Naive B cell (primary cell): ENCODE data around the gene LRG1. TPM values are rescaled to one million over a fixed set of nuclear protein-coding genes. Genes with fewer than 3 reads are reported as not detected.
A peak's percentile ranks its signal among the peaks of the same experiment; 100 is the strongest.

Experiments
- ATAC-seq, 2 donors: fragments of 150-1000 bp; cut with Tn5 transposase; 2 replicates each; pipeline ENCODE4 v1.10.0; 2021; ENCODE audit warnings: low read depth in 2 of 2, mild to moderate bottlenecking in 2 of 2, moderate library complexity in 2 of 2
- DNase-seq: peaks from one replicate; pipeline ENCODE4 v3.0.0; 2022
- H3K27ac Mint-ChIP-seq, 6 donors: one replicate each; pipeline ENCODE4 v1.8.0; 2020 to 2022; ENCODE audit warnings: mild to moderate bottlenecking in 6 of 6, mixed read lengths in 6 of 6, moderate library complexity in 5 of 6, inconsistent platforms in 2 of 6
- H3K27me3 Mint-ChIP-seq, 3 donors: one replicate each; pipeline ENCODE4 v1.8.0; 2021 to 2022; ENCODE audit warnings: mixed read lengths in 3 of 3, mild to moderate bottlenecking in 1 of 3
- H3K36me3 Mint-ChIP-seq, 2 donors: one replicate each; pipeline ENCODE4 v1.8.0; 2020 to 2022; ENCODE audit warnings: mixed read lengths in 2 of 2, inconsistent platforms in 1 of 2, mild to moderate bottlenecking in 1 of 2
- H3K4me1 Mint-ChIP-seq, 3 donors: one replicate each; pipeline ENCODE4 v1.8.0; 2020 to 2022; ENCODE audit warnings: mixed read lengths in 3 of 3, inconsistent platforms in 1 of 3, mild to moderate bottlenecking in 1 of 3, moderate library complexity in 1 of 3
- H3K4me3 Mint-ChIP-seq, 8 donors: one replicate each; pipeline ENCODE4 v1.8.0; 2020 to 2022; ENCODE audit warnings: mild to moderate bottlenecking in 8 of 8, mixed read lengths in 8 of 8, moderate library complexity in 8 of 8, inconsistent platforms in 2 of 8
- H3K9me3 Mint-ChIP-seq, 7 donors: one replicate each; pipeline ENCODE4 v1.8.0; 2020 to 2022; ENCODE audit warnings: mixed read lengths in 7 of 7, mild to moderate bottlenecking in 5 of 7, inconsistent platforms in 2 of 7, moderate library complexity in 1 of 7
- polyA plus RNA-seq, 6 donors: library from polyadenylated mRNA; unstranded; fragments of 300-500 nt; fragmentation: Illumina TruSeq; gene quantifications; one replicate each; pipeline ENCODE4 v1.2.3, GENCODE V29; 2021; ENCODE audit warnings: low read depth in 6 of 6

The LRG1 gene
- polyA plus RNA-seq, 6 donors from 2014 or later = 0.12 to 0.58 (median 0.25) TPM; not detected in 3

DNA sequence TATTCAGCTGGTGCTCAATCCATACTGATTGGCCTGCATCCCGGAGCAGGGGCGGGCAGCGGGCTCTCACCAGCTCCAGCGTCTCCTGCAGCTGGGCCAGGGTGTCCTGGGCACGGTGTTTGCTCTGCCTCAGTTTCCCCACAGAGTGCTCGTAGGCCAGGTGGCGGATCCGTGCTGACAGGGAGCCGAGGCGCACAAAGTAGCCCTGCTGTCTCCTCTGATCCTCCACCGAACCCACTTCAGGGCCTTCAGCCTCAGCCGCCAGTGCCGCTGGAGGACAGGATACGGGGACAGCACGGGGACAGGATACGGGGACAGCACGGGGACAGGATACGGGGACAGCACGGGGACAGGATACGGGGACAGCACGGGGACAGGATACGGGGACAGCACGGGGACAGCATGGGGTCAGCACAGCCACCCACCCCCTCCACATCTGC, 14.3 kb downstream of the LRG1 start:
- DNase-seq = no peak
- Mint-ChIP-seq H3K27me3 (peaks cover 0 to 4% (median 0%) of the 10 kb centered on the region in 3 donors), H3K4me1 (no peaks in the 10 kb centered on the region), H3K36me3 (no peaks in the 10 kb centered on the region), H3K27ac (peak overlapping the region in 1 of 6 donors; percentile 33), H3K9me3 (no peaks in the 10 kb centered on the region), H3K4me3 (no peak overlapping the region)
- ATAC-seq = no peak

DNA sequence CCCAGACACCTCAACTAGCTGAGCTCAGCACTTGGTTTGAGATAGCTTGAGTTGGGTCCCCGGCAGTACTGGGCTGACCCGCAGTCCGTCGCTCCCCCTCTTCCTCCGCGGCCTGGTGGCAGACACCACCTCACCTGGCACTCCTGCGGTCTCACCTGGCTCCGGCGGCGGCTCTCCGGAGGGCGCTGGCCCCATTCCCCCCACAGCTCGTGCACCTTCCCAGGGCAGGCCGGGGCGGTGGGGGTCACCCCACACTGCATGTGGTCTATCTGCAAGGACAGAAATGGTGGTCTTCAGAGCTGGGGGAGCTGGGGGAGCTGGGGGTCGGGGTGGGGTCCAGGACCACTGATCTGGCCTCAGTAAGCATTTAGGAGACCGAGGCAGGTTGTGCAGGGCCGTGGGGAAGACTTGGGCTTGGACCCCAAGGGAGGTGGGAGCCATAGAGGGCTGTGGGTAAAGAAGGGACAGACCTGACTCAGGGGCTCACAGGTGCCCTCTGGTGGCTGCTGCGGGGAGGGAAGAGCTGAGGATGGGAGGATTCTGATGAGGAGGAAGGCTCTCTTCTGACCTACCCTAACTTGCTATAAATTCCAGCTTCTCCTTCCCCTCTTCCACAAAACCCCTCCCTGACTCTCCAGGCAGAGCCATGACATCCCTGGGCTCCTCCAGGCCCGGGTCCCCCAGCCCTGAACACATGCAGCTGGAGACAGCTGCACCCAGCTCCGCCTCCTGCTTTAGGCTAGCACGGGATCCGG, 14.9 kb downstream of the LRG1 start:
- Mint-ChIP-seq H3K4me1 (no peaks in the 10 kb centered on the region), H3K27me3 (peaks cover 0 to 4% (median 2%) of the 10 kb centered on the region in 3 donors), H3K4me3 (no peak overlapping the region), H3K36me3 (no peaks in the 10 kb centered on the region), H3K27ac (peak overlapping the region in 2 of 6 donors; percentile 33 to 54), H3K9me3 (peaks cover 0 to 2% (median 0%) of the 10 kb centered on the region in 7 donors)
- ATAC-seq = peak; percentile 72 to 79
- peak; percentile 43 for DNase-seq

DNA sequence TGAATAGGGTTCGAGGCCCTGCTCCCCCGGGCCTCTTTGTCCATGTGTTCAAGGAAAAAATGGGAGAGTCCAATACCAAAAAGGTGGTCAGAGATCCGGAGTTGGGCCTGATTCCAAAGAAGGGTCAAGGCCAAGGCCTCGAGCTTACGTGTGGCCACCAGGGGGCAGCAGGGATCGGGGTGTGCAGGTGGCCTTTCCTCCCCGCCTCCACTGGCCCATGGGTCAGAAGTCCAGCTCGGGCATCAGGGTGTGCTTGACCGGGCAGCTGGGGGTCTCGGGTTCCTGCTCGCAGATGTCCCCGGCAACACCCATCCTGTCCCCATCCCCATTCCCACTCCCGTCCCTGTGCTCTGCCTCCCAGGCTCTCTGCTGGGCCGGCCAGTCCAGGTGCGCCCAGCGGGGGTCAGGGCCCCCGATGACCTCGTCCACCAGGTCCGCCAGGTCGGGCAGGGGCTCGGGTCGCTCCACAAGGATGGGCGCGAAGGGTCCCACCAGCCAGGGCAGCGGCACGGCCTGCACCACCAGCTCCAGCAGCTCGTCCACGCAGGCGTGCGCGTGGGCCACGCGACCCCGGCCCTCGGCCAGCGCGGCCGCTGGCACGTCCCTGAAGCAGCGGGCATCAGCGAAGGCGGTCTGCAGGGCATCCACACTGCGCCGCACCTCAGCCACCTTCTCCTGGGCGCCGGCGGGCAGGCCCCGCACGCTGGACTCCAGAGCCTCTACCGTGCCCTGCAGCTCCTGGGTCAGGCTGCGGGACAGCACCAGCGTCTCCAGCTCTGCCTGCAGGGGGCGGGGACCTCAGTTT, 16.3 kb downstream of the LRG1 start:
- H3K4me1 Mint-ChIP-seq = no peaks in the 10 kb centered on the region
- ATAC-seq (no peak), DNase-seq (no peak)
- peaks cover 0 to 4% (median 0%) of the 10 kb centered on the region in 7 donors for H3K9me3 Mint-ChIP-seq
- H3K4me3 Mint-ChIP-seq = no peak overlapping the region
- H3K36me3 Mint-ChIP-seq = no peaks in the 10 kb centered on the region
- H3K27ac Mint-ChIP-seq = no peak overlapping the region
- H3K27me3 Mint-ChIP-seq = peaks cover 4 to 10% (median 5%) of the 10 kb centered on the region in 3 donors

DNA sequence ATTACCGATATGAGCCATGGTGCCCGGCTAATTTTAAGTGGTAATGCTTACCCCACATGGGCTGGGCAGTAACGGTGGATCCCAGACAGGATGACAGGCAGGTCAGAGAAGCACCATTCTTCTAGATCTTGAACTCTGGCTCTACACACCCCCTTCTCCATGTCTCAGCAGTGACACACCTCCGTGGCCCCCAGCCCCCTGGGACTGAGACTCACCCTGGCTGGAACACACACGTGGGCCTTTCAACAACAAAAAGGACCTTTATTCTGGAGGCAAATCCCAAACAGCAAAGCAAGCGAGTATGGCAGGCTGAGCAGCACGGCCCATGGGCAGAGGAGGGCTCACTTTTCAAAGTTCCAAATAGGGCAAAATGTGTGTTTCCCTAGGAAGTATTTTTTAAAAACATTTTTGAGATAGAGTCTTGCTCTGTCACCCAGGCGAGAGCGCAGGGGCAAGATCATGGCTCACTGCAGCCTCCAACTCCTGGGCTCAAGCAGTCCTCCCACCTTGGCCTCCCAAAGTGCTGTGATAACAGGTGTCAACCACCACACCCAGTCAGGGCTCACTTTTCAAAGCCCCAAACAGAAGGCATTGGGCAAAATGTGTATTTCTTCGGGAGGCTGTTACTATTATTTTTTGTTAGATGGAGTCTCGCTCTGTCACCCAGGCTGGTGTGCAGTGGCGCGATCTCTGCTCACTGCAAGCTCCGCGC, 17.4 kb downstream of the LRG1 start:
- no peak overlapping the region for H3K4me3 Mint-ChIP-seq
- H3K4me1 Mint-ChIP-seq = no peaks in the 10 kb centered on the region
- no peak for ATAC-seq
- H3K9me3 Mint-ChIP-seq = peaks cover 0 to 4% (median 0%) of the 10 kb centered on the region in 7 donors
- H3K27me3 Mint-ChIP-seq = peaks cover 4 to 11% (median 7%) of the 10 kb centered on the region in 3 donors
- no peak overlapping the region for H3K27ac Mint-ChIP-seq
- no peaks in the 10 kb centered on the region for H3K36me3 Mint-ChIP-seq
- no peak for DNase-seq

DNA sequence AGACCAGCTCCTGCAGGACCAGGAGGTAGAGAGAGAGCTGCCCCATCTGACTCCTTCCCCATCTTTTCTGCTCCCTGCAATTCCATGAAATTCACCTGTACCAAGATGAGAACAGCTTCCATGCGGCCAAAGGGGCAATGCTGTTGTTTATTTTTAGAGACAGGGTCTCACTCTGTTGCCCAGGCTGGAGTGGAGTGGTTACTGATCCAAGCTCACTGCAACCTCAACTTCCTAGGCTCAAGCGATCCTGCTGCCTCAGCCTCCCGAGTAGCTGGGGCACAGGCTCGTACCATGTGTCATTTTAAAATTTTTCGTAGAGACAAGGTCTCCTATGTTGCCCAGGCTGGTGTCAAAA, 18.0 kb downstream of the LRG1 start:
- no peaks in the 10 kb centered on the region for H3K4me1 Mint-ChIP-seq
- DNase-seq (no peak), ATAC-seq (no peak)
- H3K27ac Mint-ChIP-seq = no peak overlapping the region
- H3K4me3 Mint-ChIP-seq = no peak overlapping the region
- no peaks in the 10 kb centered on the region for H3K36me3 Mint-ChIP-seq
- H3K27me3 Mint-ChIP-seq = peaks cover 4 to 11% (median 7%) of the 10 kb centered on the region in 3 donors
- peaks cover 0 to 4% (median 0%) of the 10 kb centered on the region in 7 donors for H3K9me3 Mint-ChIP-seq

- no peak overlapping the region for H3K4me3 Mint-ChIP-seq
- H3K4me1 Mint-ChIP-seq = no peaks in the 10 kb centered on the region
- H3K9me3 Mint-ChIP-seq = peaks cover 0 to 4% (median 0%) of the 10 kb centered on the region in 7 donors
- peaks cover 4 to 11% (median 7%) of the 10 kb centered on the region in 3 donors for H3K27me3 Mint-ChIP-seq
- ATAC-seq (no peak), DNase-seq (no peak)
- H3K36me3 Mint-ChIP-seq = no peaks in the 10 kb centered on the region
- H3K27ac Mint-ChIP-seq = no peak overlapping the region
These were observed 18.5 kb downstream of the LRG1 start for GRCh38 chr19:4521170-4521887.

DNA sequence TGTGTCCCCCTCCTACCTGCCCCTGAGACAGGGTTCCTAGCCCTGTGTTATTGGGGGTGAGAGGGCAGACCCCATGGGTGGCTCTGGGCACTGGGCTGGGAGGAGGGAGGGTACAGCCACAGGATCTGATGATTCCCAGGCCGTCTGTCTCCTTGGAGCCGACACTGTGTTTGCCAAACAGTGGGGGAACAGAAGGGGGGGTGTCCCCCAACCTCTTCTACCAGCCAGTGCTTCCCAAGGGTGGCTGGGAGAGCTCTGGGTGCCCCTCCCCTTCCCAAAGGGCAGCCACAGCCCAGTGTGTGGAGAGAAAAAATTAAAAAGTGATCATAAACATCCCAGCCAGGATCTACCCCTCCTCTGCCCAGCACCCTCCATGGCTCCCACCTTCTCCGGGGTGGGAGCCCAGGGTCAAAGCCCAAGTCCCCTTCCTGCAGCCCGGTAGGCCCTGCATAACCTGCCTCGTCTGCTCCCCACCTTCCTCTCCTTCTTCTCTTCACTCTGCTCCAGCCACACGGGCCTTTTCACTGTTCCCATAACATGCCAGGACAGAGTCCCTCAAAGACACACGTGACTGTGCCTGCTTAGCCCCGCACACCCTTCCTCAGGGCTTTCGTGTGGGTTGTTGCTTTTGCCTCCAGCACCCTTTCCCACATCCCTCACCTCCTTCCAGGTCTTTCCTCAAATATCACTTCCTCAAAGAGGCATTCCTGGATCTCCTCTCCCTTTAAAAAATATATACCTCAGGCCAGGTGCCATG, 20.1 kb downstream of the LRG1 start:
- DNase-seq = no peak
- ATAC-seq = no peak
- Mint-ChIP-seq H3K9me3 (peaks cover 0 to 4% (median 0%) of the 10 kb centered on the region in 7 donors), H3K4me1 (no peaks in the 10 kb centered on the region), H3K36me3 (no peaks in the 10 kb centered on the region), H3K27ac (peak overlapping the region in 1 of 6 donors; percentile 20), H3K4me3 (no peak overlapping the region), H3K27me3 (peaks cover 4 to 11% (median 7%) of the 10 kb centered on the region in 3 donors)

- Mint-ChIP-seq H3K4me1 (no peaks in the 10 kb centered on the region), H3K4me3 (no peak overlapping the region), H3K27ac (no peak overlapping the region), H3K9me3 (peaks cover 0 to 4% (median 0%) of the 10 kb centered on the region in 7 donors), H3K36me3 (no peaks in the 10 kb centered on the region), H3K27me3 (peaks cover 4 to 11% (median 7%) of the 10 kb centered on the region in 3 donors)
- DNase-seq = no peak
- ATAC-seq = no peak
These were observed 20.7 kb downstream of the LRG1 start for GRCh38 chr19:4519172-4519496.

- no peak within 1 kb of the TSS for H3K4me3 Mint-ChIP-seq
- no peaks in the 10 kb centered on the region for H3K36me3 Mint-ChIP-seq
- DNase-seq = no peak
- no peak for ATAC-seq
- no peak within 1 kb of the TSS for H3K27ac Mint-ChIP-seq
- H3K4me1 Mint-ChIP-seq = no peaks in the 10 kb centered on the region
- H3K27me3 Mint-ChIP-seq = peaks cover 4 to 11% (median 7%) of the 10 kb centered on the region in 3 donors
- peaks cover 0 to 4% (median 0%) of the 10 kb centered on the region in 7 donors for H3K9me3 Mint-ChIP-seq
These were observed 21.3 kb downstream of the LRG1 start, which contains the start of gene PLIN4 for GRCh38 chr19:4518345-4519171. Gene PLIN4, minus strand, starts transcription at chr19:4518486. Its CDS starts 214 bp downstream, at chr19:4518272.

- ATAC-seq (no peak), DNase-seq (no peak)
- no peaks in the 10 kb centered on the region for H3K36me3 Mint-ChIP-seq
- H3K4me3 Mint-ChIP-seq = no peak overlapping the region
- peaks cover 4 to 11% (median 7%) of the 10 kb centered on the region in 3 donors for H3K27me3 Mint-ChIP-seq
- H3K4me1 Mint-ChIP-seq = no peaks in the 10 kb centered on the region
- H3K27ac Mint-ChIP-seq = no peak overlapping the region
- H3K9me3 Mint-ChIP-seq = peaks cover 0 to 4% (median 0%) of the 10 kb centered on the region in 7 donors
These were observed 22.3 kb downstream of the LRG1 start for GRCh38 chr19:4517451-4518057.

DNA sequence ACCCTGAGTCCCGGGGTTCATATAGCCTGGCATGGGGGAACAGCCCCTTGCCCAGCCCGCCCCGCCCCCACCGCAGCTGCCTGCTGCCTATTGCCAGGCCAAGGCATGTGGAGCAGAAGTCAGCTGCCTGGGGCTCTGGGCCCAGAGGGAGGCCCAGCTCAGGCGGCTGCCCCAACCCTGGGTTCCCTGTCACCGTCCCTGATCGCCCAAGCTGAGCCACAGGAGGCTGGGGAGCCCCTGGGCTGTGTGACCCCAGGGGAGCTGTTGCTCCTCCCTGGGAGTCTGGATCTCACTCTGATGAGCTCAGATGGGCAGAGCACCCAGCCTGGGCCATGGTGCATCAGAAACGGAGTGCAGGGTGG, 22.9 kb downstream of the LRG1 start:
- no peaks in the 10 kb centered on the region for H3K4me1 Mint-ChIP-seq

More for the DNA sequence above, 22.9 kb downstream of the LRG1 start:
- Mint-ChIP-seq H3K27ac (no peak overlapping the region), H3K9me3 (peaks cover 0 to 4% (median 0%) of the 10 kb centered on the region in 7 donors), H3K27me3 (peaks cover 4 to 11% (median 7%) of the 10 kb centered on the region in 3 donors), H3K4me3 (no peak overlapping the region), H3K36me3 (no peaks in the 10 kb centered on the region)
- ATAC-seq = no peak
- no peak for DNase-seq
